K562 (cell line): Measurements from ENCODE around the gene TRAPPC12. TPM values are rescaled to one million over a fixed set of nuclear protein-coding genes. Genes with fewer than 3 reads are reported as not detected.

Source experiments
- ARID3B ChIP-seq: fragments of 250-450 bp; sonication (Bioruptor Pico); IDR thresholded peaks from 2 replicates; pipeline ENCODE4 v1.4.0; 2020; ENCODE audit warnings: borderline replicate concordance
- E2F6 ChIP-seq, 2 experiments: IDR thresholded peaks; 2 replicates each; pipeline ENCODE4 v1.6.1; 2011; ENCODE audit warnings: borderline replicate concordance in 1 of 2, control low read depth in 1 of 2, low read depth in 1 of 2, low read length in 1 of 2, mild to moderate bottlenecking in 1 of 2, mixed read lengths in 1 of 2, moderate library complexity in 1 of 2; ENCODE audit not compliant: insufficient read depth in 1 of 2, insufficient read length in 1 of 2, poor library complexity in 1 of 2, severe bottlenecking in 1 of 2; ENCODE audit errors: extremely low read depth in 1 of 2
- EWSR1 ChIP-seq: fragments of 450-650 bp; IDR thresholded peaks from 2 replicates; pipeline ENCODE4 v1.6.1; 2018; ENCODE audit warnings: borderline replicate concordance, mild to moderate bottlenecking, low read depth, moderate library complexity; ENCODE audit not compliant: partially characterized antibody
- ID3 ChIP-seq, 2 experiments: fragments of 250-450 bp in 1 of 2; fragments of 450-650 bp in 1 of 2; sonication (Bioruptor Pico) in 1 of 2; IDR thresholded peaks; 2 replicates each; pipeline versions ENCODE4 v1.6.1 to v1.8.0; 2016 to 2021; ENCODE audit warnings: mild to moderate bottlenecking in 2 of 2, moderate library complexity in 2 of 2, missing compliant biosample characterization in 1 of 2, missing genetic modification characterization in 1 of 2
- JUND ChIP-seq, 2 experiments: IDR thresholded peaks; 2 replicates in 1 of 2; 3 replicates in 1 of 2; pipeline ENCODE4 v1.6.1; 2011; ENCODE audit warnings: borderline replicate concordance in 2 of 2, low read depth in 2 of 2, low read length in 2 of 2, improper control_type of control experiment in 1 of 2, missing biosample characterization in 1 of 2, missing genetic modification characterization in 1 of 2, missing genetic modification reagents in 1 of 2
- MYBL2 ChIP-seq, 2 experiments: fragments of 450-650 bp in 1 of 2; sonication (generic) in 1 of 2; formaldehyde crosslinking in 1 of 2; IDR thresholded peaks; 2 replicates each; pipeline versions ENCODE4 v1.6.1 to v1.8.1; 2017 to 2022; ENCODE audit warnings: borderline replicate concordance in 1 of 2, inconsistent platforms in 1 of 2, low read depth in 1 of 2, mild to moderate bottlenecking in 1 of 2, missing genetic modification reagents in 1 of 2, moderate library complexity in 1 of 2
- MYC ChIP-seq, 2 experiments: fragments of 250-450 bp in 1 of 2; sonication (Bioruptor Pico) in 1 of 2; IDR thresholded peaks; 2 replicates each; pipeline versions ENCODE4 v1.5.1 to v1.6.1; 2012 to 2021; ENCODE audit warnings: low read depth in 2 of 2, borderline replicate concordance in 1 of 2, improper control_type of control experiment in 1 of 2, low read length in 1 of 2, mild to moderate bottlenecking in 1 of 2, moderate library complexity in 1 of 2
- NFE2 ChIP-seq: IDR thresholded peaks from 2 replicates; pipeline ENCODE4 v1.6.1; 2014; ENCODE audit warnings: antibody characterized with exemption, low read depth
- PHF8 ChIP-seq: fragments of 200-600 bp; sonication (generic); IDR thresholded peaks from 2 replicates; pipeline ENCODE4 v1.6.1; 2012; ENCODE audit warnings: mixed run types, mild to moderate bottlenecking, inconsistent platforms, low read length, moderate library complexity, borderline replicate concordance
- RBM14 ChIP-seq: fragments of 200-400 bp; formaldehyde crosslinking; IDR thresholded peaks from 2 replicates; pipeline ENCODE4 v1.6.1; 2018; ENCODE audit warnings: low read depth, mild to moderate bottlenecking, low read length, moderate library complexity, borderline replicate concordance; ENCODE audit not compliant: insufficient read depth
- SMAD1 ChIP-seq: fragments of 150-350 bp; IDR thresholded peaks from 2 replicates; pipeline ENCODE4 v1.6.1; 2014; ENCODE audit warnings: low read length, low read depth; ENCODE audit not compliant: partially characterized antibody
- THAP12 ChIP-seq: fragments of 250-450 bp; sonication (Bioruptor Pico); IDR thresholded peaks from 2 replicates; pipeline ENCODE4 v1.9.0; 2021; ENCODE audit warnings: mild to moderate bottlenecking, inconsistent platforms
- ZBTB2 ChIP-seq: fragments of 450-650 bp; IDR thresholded peaks from 2 replicates; pipeline ENCODE4 v1.6.1; 2016; ENCODE audit warnings: antibody characterized with exemption
- ZNF217 ChIP-seq: sonication (generic); formaldehyde crosslinking; IDR thresholded peaks from 2 replicates; pipeline ENCODE4 v1.8.0; 2022; ENCODE audit warnings: mild to moderate bottlenecking, missing genetic modification reagents
- polyA plus RNA-seq, 8 experiments: library from polyadenylated mRNA; depleted of rRNA in 4 of 8; stranded (reverse) in 5 of 8; unstranded in 3 of 8; fragments of >200 nt; fragmentation: Nextera tagmentation in 2 of 8; fragmentation: Illumina TruSeq in 1 of 8; extraction: Ambion mirVana in 2 of 8; extraction: Trizol in 1 of 8; gene quantifications; 2 replicates each; pipeline versions ENCODE4 v1.2.1 to v1.2.3, GENCODE V29; 2011 to 2014; ENCODE audit warnings: inconsistent platforms in 1 of 8, missing spikeins in 1 of 8
- total RNA-seq, 7 experiments: library from RNA; depleted of rRNA in 6 of 7; stranded (reverse); fragments of >200 nt in 6 of 7; fragmentation: Illumina TruSeq in 2 of 7; extraction: Trizol in 2 of 7; gene quantifications; 2 replicates each; pipeline versions ENCODE4 v1.2.1 to v1.2.3, GENCODE V29; 2011 to 2021; ENCODE audit warnings: low replicate concordance in 1 of 7

TRAPPC12 gene
- total and polyA plus RNA-seq, 9 of the 15 experiments (the other 6 are each of a cell fraction or from before 2014, with no cell fraction given) = 8.0 to 75.2 (median 39.1) TPM

GRCh38 chr2:3518496-3519254, 139.2 kb downstream of the TRAPPC12 start (continued):
- TF ChIP-seq E2F6 (IDR thresholded peaks at IDR 0.05; ENCODE audit: borderline replicate concordance in 1 of 2, extremely low read depth in 1 of 2, insufficient read depth in 1 of 2, insufficient read length in 1 of 2, low read depth in 1 of 2, low read length in 1 of 2, poor library complexity in 1 of 2, severe bottlenecking in 1 of 2) = peak in 1 of 2 experiments; percentile 44
- no peak for TF ChIP-seq THAP12
- peak; percentile 100 for TF ChIP-seq ZBTB2
- TF ChIP-seq NFE2 = 0 out of 2 replicates have a peak, but pooled peaks have one; percentile 25
- TF ChIP-seq ID3 (CRISPR knock-in tag; IDR thresholded peaks at IDR 0.05) = no peak
- no peak for TF ChIP-seq ID3 (tag; IDR thresholded peaks at IDR 0.05)
- no peak for TF ChIP-seq JUND (IDR thresholded peaks at IDR 0.05; ENCODE audit: borderline replicate concordance, low read depth, low read length)
- TF ChIP-seq JUND (tag; IDR thresholded peaks at IDR 0.05; ENCODE audit: borderline replicate concordance, low read depth, low read length) = no peak
- TF ChIP-seq PHF8 = peak; percentile 60
- TF ChIP-seq EWSR1 = no peak
- TF ChIP-seq RBM14 = 0 out of 2 replicates have a peak, but pooled peaks have one; percentile 44
- TF ChIP-seq MYBL2 (IDR thresholded peaks at IDR 0.05; ENCODE audit: low read depth) = no peak
- no peak for TF ChIP-seq MYBL2 (CRISPR knock-in tag; IDR thresholded peaks at IDR 0.05; ENCODE audit: borderline replicate concordance)
- TF ChIP-seq ARID3B (CRISPR knock-in tag) = no peak
- TF ChIP-seq SMAD1 = peak; percentile 39
- TF ChIP-seq ZNF217 (CRISPR knock-in tag) = no peak
- 0 out of 2 replicates have a peak, but pooled peaks have one; percentile 28 for TF ChIP-seq MYC (IDR thresholded peaks at IDR 0.05; ENCODE audit: low read depth, low read length)
- no peak for TF ChIP-seq MYC (CRISPR knock-in tag; IDR thresholded peaks at IDR 0.05; ENCODE audit: borderline replicate concordance, low read depth)
